WTC11 (cell line): ENCODE results near the gene SMIM28. TPM values are rescaled to one million over a fixed set of nuclear protein-coding genes. Genes with fewer than 3 reads are reported as not detected.

Source experiments
- ATAC-seq: fragments of 200-7000 bp; cut with Tn5 transposase; 2 replicates; pipeline ENCODE4 v1.10.0; 2021; ENCODE audit warnings: mild to moderate bottlenecking, moderate library complexity
- CTCF ChIA-PET: fragments of 300-600 bp; sonication (Branson Sonifier 250); formaldehyde crosslinking; loops from one replicate; lab custom pipeline; 2021; ENCODE audit warnings: antibody characterized with exemption; lab: Charles Lee
- POLR2A ChIA-PET: fragments of 350-600 bp; sonication (Branson Sonifier 250); formaldehyde crosslinking; loops from one replicate; lab custom pipeline; 2021; ENCODE audit warnings: antibody characterized with exemption; lab: Charles Lee
- DNase-seq: peaks from one replicate; pipeline ENCODE4 v3.0.0; 2021; ENCODE audit warnings: low spot score
- H3K27ac Mint-ChIP-seq: 2 replicates; pipeline ENCODE4 v1.8.0; 2021; ENCODE audit warnings: mixed read lengths
- H3K27me3 Mint-ChIP-seq: 2 replicates; pipeline ENCODE4 v1.8.0; 2021; ENCODE audit warnings: low read depth, mild to moderate bottlenecking, moderate library complexity, mixed read lengths
- H3K36me3 Mint-ChIP-seq: 2 replicates; pipeline ENCODE4 v1.8.0; 2021; ENCODE audit warnings: mixed read lengths
- H3K4me1 Mint-ChIP-seq: 2 replicates; pipeline ENCODE4 v1.8.0; 2022; ENCODE audit warnings: mixed read lengths
- H3K4me3 Mint-ChIP-seq: 2 replicates; pipeline ENCODE4 v1.8.0; 2021; ENCODE audit warnings: mild to moderate bottlenecking, moderate library complexity, mixed read lengths
- H3K9me3 Mint-ChIP-seq: 2 replicates; pipeline ENCODE4 v1.8.0; 2021; ENCODE audit warnings: mixed read lengths
- CREM ChIP-seq: sonication (generic); formaldehyde crosslinking; IDR thresholded peaks from 2 replicates; pipeline ENCODE4 v1.8.1; 2022; ENCODE audit warnings: mild to moderate bottlenecking, missing genetic modification reagents, moderate library complexity
- E2F1 ChIP-seq: sonication (generic); formaldehyde crosslinking; IDR thresholded peaks from 2 replicates; pipeline ENCODE4 v1.8.0; 2022; ENCODE audit warnings: mild to moderate bottlenecking, missing genetic modification reagents
- ESRRA ChIP-seq: sonication (generic); formaldehyde crosslinking; IDR thresholded peaks from 2 replicates; pipeline ENCODE4 v1.8.1; 2022; ENCODE audit warnings: mild to moderate bottlenecking, missing genetic modification reagents, borderline replicate concordance
- IRF2 ChIP-seq: sonication (generic); formaldehyde crosslinking; IDR thresholded peaks from 2 replicates; pipeline ENCODE4 v1.8.0; 2022; ENCODE audit warnings: low read depth, missing genetic modification reagents, borderline replicate concordance
- NR3C1 ChIP-seq: sonication (generic); formaldehyde crosslinking; conservative IDR thresholded peaks from 2 replicates; pipeline ENCODE4 v1.8.1; 2023; ENCODE audit warnings: low read depth, mild to moderate bottlenecking, missing genetic modification reagents
- OVOL2 ChIP-seq: fragments of 250-450 bp; sonication (Bioruptor Pico); IDR thresholded peaks from 2 replicates; pipeline ENCODE4 v1.9.0; 2021; ENCODE audit warnings: mild to moderate bottlenecking, borderline replicate concordance
- RORB ChIP-seq: fragments of 250-450 bp; sonication (Bioruptor Pico); IDR thresholded peaks from 2 replicates; pipeline ENCODE4 v1.9.0; 2021; ENCODE audit warnings: mild to moderate bottlenecking
- TEAD4 ChIP-seq: sonication (generic); formaldehyde crosslinking; IDR thresholded peaks from 2 replicates; pipeline ENCODE4 v1.8.0; 2022; ENCODE audit warnings: mild to moderate bottlenecking, missing genetic modification reagents
- ZNF263 ChIP-seq: sonication (generic); formaldehyde crosslinking; IDR thresholded peaks from 2 replicates; pipeline ENCODE4 v1.8.1; 2022; ENCODE audit warnings: low read depth, mild to moderate bottlenecking, moderate library complexity, missing genetic modification reagents
- ZNF281 ChIP-seq: sonication (generic); formaldehyde crosslinking; IDR thresholded peaks from 2 replicates; pipeline ENCODE4 v1.8.0; 2023; ENCODE audit warnings: mild to moderate bottlenecking, missing genetic modification reagents
- ZNF532 ChIP-seq: fragments of 250-450 bp; sonication (Bioruptor Pico); IDR thresholded peaks from 2 replicates; pipeline ENCODE4 v1.9.0; 2021; ENCODE audit warnings: mild to moderate bottlenecking, borderline replicate concordance
- total RNA-seq: library from RNA; stranded (reverse); gene quantifications from 3 replicates; pipeline ENCODE4 v1.2.3, GENCODE V29; 2021
- TF ChIP-seq, protein P1 (sequence below): sonication (generic); formaldehyde crosslinking; IDR thresholded peaks from 2 replicates; pipeline ENCODE4 v1.8.0; 2023; ENCODE audit warnings: missing genetic modification reagents, mild to moderate bottlenecking, borderline replicate concordance
- TF ChIP-seq, protein P2 (sequence below): sonication (generic); formaldehyde crosslinking; IDR thresholded peaks from 2 replicates; pipeline ENCODE4 v1.8.1; 2023; ENCODE audit warnings: mild to moderate bottlenecking, missing genetic modification reagents

SMIM28 gene
- total RNA-seq, 1 experiment from 2014 or later = not detected

DNA sequence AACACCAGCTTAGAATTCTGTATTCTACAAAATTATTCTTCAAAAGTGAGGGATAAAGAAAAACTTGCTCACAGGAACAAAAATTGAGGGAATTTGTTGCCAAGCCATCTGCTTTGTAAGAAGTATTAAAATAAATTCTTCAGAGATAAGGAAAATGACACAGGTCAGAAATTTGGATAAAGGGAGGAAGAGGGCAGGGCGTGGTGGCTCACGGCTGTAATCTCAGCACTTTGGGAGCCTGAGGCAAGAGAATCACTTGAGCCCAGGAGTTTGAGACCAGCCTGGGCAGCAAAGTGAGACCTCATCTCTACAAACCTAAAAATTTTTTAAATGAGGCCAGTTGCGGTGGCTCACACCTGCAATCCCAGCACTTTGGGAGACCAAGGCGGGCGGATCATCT lies 11.8 kb downstream of the SMIM28 start (continued):
- TF ChIP-seq ZNF532 (CRISPR knock-in tag) = no peak
- no peak for TF ChIP-seq ESRRA (CRISPR knock-in tag)
- no peak for TF ChIP-seq RORB
- no peak for TF ChIP-seq TEAD4 (CRISPR knock-in tag)
- no peak for TF ChIP-seq CREM (CRISPR knock-in tag)
- no peak for TF ChIP-seq IRF2 (CRISPR knock-in tag)
- TF ChIP-seq, all 79 proteins: peak for 0

- no peak overlapping the region for H3K4me3 Mint-ChIP-seq
- H3K36me3 Mint-ChIP-seq = no peaks in the 10 kb centered on the region
- H3K27me3 Mint-ChIP-seq = no peaks in the 10 kb centered on the region
- no peak for ATAC-seq
- no peak for TF ChIP-seq ZNF263
- TF ChIP-seq, protein P1, sequence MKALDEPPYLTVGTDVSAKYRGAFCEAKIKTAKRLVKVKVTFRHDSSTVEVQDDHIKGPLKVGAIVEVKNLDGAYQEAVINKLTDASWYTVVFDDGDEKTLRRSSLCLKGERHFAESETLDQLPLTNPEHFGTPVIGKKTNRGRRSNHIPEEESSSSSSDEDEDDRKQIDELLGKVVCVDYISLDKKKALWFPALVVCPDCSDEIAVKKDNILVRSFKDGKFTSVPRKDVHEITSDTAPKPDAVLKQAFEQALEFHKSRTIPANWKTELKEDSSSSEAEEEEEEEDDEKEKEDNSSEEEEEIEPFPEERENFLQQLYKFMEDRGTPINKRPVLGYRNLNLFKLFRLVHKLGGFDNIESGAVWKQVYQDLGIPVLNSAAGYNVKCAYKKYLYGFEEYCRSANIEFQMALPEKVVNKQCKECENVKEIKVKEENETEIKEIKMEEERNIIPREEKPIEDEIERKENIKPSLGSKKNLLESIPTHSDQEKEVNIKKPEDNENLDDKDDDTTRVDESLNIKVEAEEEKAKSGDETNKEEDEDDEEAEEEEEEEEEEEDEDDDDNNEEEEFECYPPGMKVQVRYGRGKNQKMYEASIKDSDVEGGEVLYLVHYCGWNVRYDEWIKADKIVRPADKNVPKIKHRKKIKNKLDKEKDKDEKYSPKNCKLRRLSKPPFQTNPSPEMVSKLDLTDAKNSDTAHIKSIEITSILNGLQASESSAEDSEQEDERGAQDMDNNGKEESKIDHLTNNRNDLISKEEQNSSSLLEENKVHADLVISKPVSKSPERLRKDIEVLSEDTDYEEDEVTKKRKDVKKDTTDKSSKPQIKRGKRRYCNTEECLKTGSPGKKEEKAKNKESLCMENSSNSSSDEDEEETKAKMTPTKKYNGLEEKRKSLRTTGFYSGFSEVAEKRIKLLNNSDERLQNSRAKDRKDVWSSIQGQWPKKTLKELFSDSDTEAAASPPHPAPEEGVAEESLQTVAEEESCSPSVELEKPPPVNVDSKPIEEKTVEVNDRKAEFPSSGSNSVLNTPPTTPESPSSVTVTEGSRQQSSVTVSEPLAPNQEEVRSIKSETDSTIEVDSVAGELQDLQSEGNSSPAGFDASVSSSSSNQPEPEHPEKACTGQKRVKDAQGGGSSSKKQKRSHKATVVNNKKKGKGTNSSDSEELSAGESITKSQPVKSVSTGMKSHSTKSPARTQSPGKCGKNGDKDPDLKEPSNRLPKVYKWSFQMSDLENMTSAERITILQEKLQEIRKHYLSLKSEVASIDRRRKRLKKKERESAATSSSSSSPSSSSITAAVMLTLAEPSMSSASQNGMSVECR (CRISPR knock-in tag) = no peak
- no peak for TF ChIP-seq ZNF281 (CRISPR knock-in tag)
- no peak overlapping the region for H3K27ac Mint-ChIP-seq
- CTCF ChIA-PET = interaction anchor here (1.2 kb wide), 1 partner anchor 8 kb away, joined by 4 read pairs; no protein-coding TSS in a partner anchor
- H3K9me3 Mint-ChIP-seq = no peaks in the 10 kb centered on the region
- POLR2A ChIA-PET = no interaction called here
- DNase-seq = no peak
- peaks cover 4% of the 10 kb centered on the region for H3K4me1 Mint-ChIP-seq
Measured at GRCh38 chr6:138393871-138394783, 16.4 kb downstream of the SMIM28 start.

DNA sequence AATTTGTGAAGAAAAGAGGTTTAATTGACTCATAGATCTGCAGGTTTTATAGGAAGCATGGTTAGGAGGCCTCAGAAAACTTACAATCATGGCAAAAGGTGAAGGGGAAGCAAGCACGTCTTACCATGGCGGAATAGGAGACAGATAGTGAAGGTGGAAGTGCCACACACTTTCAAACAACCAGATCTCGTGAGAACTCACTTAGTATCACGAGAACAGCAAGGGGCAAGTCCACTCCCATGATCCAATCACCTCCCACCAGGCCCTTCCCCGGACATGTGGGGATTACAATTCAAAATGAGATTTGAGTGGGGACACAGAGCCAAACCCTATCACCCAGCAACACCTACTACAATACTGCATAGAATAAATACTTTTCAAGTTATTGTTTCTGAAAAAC lies 19.0 kb downstream of the SMIM28 start:
- Mint-ChIP-seq H3K4me3 (no peak overlapping the region), H3K4me1 (peaks cover 3% of the 10 kb centered on the region; the same call in 1 of the 2 replicates), H3K9me3 (no peaks in the 10 kb centered on the region), H3K36me3 (no peaks in the 10 kb centered on the region)
- DNase-seq (no peak), ATAC-seq (no peak)
- CTCF ChIA-PET = interaction anchor here (1.0 kb wide), 1 partner anchor 105 kb away, joined by 4 read pairs; no protein-coding TSS in a partner anchor
- no peak for TF ChIP-seq NR3C1 (CRISPR knock-in tag)
- TF ChIP-seq OVOL2 = no peak
- TF ChIP-seq E2F1 (CRISPR knock-in tag) = no peak
- TF ChIP-seq, protein P2, sequence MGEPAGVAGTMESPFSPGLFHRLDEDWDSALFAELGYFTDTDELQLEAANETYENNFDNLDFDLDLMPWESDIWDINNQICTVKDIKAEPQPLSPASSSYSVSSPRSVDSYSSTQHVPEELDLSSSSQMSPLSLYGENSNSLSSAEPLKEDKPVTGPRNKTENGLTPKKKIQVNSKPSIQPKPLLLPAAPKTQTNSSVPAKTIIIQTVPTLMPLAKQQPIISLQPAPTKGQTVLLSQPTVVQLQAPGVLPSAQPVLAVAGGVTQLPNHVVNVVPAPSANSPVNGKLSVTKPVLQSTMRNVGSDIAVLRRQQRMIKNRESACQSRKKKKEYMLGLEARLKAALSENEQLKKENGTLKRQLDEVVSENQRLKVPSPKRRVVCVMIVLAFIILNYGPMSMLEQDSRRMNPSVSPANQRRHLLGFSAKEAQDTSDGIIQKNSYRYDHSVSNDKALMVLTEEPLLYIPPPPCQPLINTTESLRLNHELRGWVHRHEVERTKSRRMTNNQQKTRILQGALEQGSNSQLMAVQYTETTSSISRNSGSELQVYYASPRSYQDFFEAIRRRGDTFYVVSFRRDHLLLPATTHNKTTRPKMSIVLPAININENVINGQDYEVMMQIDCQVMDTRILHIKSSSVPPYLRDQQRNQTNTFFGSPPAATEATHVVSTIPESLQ (CRISPR knock-in tag) = no peak
- TF ChIP-seq, all 79 proteins: peak for 0
- no peak overlapping the region; the same call in 1 of the 2 replicates for H3K27ac Mint-ChIP-seq
- POLR2A ChIA-PET = no interaction called here
- H3K27me3 Mint-ChIP-seq = no peaks in the 10 kb centered on the region
